AG04450 (cell line): ENCODE results near the gene HP1BP3. TPM values are rescaled to one million over a fixed set of nuclear protein-coding genes. Genes with fewer than 3 reads are reported as not detected.
"Not testable (repeated sequence)": the region's sequence is repeated elsewhere in the genome, so short reads cannot be mapped to it uniquely, and the experiment has no call there.

ENCODE experiments used
- CTCF ChIA-PET: fragments of 300-600, 350-600 bp; formaldehyde crosslinking; extraction: SDS; loops from one replicate; lab custom pipeline; 2022; ENCODE audit warnings: antibody characterized with exemption, inconsistent platforms; lab: Charles Lee
- POLR2A ChIA-PET: fragments of 350-600 bp; formaldehyde crosslinking; extraction: SDS; loops from one replicate; lab custom pipeline; 2021; ENCODE audit warnings: antibody characterized with exemption, inconsistent platforms; lab: Yijun Ruan, JAX
- DNase-seq: peaks from one replicate; pipeline ENCODE4 v3.0.0-alpha.2; 2011; ENCODE audit warnings: low read depth, low spot score
- H3K27ac ChIP-seq: one replicate; pipeline ENCODE4 v1.5.1; 2012; ENCODE audit warnings: low read depth, low read length, control low read depth
- H3K27me3 ChIP-seq: one replicate; pipeline ENCODE4 v1.6.0; 2012; ENCODE audit warnings: low read length; ENCODE audit not compliant: control insufficient read depth, insufficient read depth
- H3K4me3 ChIP-seq: 2 replicates; pipeline ENCODE4 v1.5.1; 2011; ENCODE audit warnings: mild to moderate bottlenecking, low read depth, low read length, control low read depth
- H3K9me3 ChIP-seq: 2 replicates; pipeline ENCODE4 v1.5.1; 2012; ENCODE audit warnings: low read length; ENCODE audit not compliant: control insufficient read depth, insufficient read depth
- polyA plus RNA-seq: library from polyadenylated mRNA; depleted of rRNA; stranded (reverse); fragments of >200 nt; gene quantifications from 2 replicates; pipeline ENCODE4 v1.2.3, GENCODE V29; 2011
- TF ChIP-seq, protein P1 (sequence below): IDR thresholded peaks from 2 replicates; pipeline ENCODE4 v1.5.1; 2011; ENCODE audit warnings: low read depth, low read length, control low read depth, inconsistent platforms

Gene HP1BP3
- polyA plus RNA-seq, 1 experiment = 203 TPM

DNA sequence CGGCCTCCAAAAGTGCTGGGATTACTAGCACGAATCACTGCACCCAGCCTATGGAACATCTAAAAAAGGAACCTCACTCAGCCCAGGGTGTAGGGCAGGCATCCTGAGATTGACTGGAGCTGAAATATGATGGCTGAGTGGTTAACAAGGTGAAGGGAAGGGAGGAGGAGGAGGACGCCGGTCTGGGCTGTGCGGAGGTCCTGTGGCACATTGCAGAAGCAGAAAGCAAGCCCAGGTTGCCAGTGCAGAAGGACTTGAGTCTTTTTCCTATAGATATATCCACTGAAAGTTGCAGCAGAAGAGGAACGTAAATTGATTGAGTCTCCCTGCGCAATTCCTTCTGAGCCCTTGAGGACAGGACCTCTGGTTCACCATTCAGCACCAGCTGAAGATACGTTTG is 67.8 kb downstream of the HP1BP3 start:
- H3K9me3 ChIP-seq = no peaks in the 10 kb centered on the region; the same call in 1 of the 2 replicates
- TF ChIP-seq, protein P1, sequence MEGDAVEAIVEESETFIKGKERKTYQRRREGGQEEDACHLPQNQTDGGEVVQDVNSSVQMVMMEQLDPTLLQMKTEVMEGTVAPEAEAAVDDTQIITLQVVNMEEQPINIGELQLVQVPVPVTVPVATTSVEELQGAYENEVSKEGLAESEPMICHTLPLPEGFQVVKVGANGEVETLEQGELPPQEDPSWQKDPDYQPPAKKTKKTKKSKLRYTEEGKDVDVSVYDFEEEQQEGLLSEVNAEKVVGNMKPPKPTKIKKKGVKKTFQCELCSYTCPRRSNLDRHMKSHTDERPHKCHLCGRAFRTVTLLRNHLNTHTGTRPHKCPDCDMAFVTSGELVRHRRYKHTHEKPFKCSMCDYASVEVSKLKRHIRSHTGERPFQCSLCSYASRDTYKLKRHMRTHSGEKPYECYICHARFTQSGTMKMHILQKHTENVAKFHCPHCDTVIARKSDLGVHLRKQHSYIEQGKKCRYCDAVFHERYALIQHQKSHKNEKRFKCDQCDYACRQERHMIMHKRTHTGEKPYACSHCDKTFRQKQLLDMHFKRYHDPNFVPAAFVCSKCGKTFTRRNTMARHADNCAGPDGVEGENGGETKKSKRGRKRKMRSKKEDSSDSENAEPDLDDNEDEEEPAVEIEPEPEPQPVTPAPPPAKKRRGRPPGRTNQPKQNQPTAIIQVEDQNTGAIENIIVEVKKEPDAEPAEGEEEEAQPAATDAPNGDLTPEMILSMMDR = no peak
- no peak for DNase-seq
- ChIA-PET CTCF (interaction anchor here (1.3 kb wide), 1 partner anchor 476 kb away, joined by 4 read pairs; no protein-coding TSS in a partner anchor), POLR2A (no interaction called here)
- H3K27me3 ChIP-seq = no peaks in the 10 kb centered on the region
- H3K4me3 ChIP-seq = no peak overlapping the region
- H3K27ac ChIP-seq = no peak overlapping the region

DNA sequence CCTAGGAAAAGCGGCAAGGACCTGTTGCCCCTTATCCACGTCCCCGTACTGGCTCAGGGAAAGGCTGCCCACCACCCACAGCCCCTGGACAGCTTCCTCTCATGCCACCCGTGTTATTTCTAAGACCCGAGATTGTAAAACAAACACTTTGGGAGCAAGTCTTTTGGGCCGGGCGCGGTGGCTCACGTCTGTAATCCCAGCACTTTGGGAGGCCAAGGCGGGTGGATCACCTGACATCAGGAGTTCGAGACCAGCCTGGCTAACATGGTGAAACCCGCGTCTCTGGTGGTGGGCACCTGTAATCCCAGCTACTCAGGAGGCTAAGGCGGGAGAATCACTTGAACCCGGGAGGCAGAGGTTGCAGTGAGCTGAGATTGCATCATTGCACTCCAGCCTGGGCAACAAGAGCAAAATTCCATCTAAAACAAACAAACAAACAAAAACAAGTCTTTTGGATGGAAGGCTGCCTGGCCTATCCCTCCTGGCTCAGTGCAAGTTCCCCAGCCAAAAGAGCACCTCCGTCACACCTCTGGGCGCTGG is 68.7 kb downstream of the HP1BP3 start:
- CTCF ChIA-PET = interaction anchor here (1.0 kb wide), 1 partner anchor 22 kb away, joined by 5 read pairs; no protein-coding TSS in a partner anchor
- POLR2A ChIA-PET = interaction anchor here (0.9 to 1.4 kb wide), 4 partner anchors 21 to 68 kb away, joined by 3 to 9 read pairs (median 5); partner anchors contain the start of gene HP1BP3
- peak overlapping the region; percentile 58 for H3K4me3 ChIP-seq

DNA sequence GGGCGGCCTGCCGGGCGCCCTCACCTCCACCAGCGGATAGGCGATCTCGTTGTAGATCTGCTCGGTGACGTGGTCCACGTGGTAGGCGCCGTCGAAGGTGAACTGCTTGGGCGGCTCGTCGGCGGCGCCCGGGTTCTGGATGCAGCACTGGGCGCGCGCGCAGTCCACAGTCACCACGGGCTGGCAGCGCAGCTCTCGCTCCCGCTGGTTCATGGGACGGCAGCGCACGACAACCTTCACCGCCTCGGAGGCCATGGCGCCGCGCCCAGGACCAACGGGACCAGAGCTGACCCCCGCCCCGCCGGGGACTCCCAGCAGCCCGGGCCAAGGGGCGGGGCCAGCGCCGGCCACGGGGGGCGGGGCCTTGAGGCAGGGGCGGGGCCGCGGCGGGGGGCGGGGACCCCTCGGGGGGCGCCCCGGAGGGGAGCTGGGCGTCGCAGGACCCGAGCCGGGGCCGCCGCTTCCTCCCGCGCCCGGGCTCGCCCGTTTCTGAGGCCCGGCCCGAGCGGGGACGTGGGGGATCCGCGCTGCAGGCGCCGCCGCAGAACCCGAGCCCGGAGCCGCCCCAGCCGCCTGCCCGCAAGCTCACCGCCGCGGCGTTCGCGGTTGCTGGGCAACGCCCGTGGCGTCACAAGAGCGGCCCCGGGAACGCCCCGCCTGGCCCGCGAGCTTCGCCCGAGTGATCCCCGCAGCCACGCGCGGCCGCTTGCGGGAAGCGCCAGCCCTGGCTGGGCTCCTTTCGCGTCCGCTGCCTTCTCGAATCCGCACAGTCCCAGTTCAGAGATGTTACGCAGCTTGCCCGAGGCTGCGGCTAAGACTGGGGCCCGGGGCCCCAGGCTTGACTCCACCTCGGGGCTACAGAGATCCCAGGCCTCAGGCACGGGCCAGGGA is 69.4 kb downstream of the HP1BP3 start, which contains the start of gene KIF17:
Gene KIF17 (minus strand): TSS at position 556 of the 891 bp plus-strand sequence. CDS start 301 bp downstream, at position 255.
- ChIA-PET POLR2A (interaction anchor here (0.9 to 1.4 kb wide), 5 partner anchors 15 to 69 kb away, joined by 3 to 10 read pairs (median 6); partner anchors contain the start of genes HP1BP3 and SH2D5), CTCF (interaction anchor here (1.0 kb wide), 1 partner anchor 21 kb away, joined by 5 read pairs; no protein-coding TSS in a partner anchor)
- H3K27me3 ChIP-seq = no peaks in the 10 kb centered on the region
- TF ChIP-seq, protein P1 = no peak
- H3K9me3 ChIP-seq = no peaks in the 10 kb centered on the region; the same call in 1 of the 2 replicates
- peak within 1 kb of the TSS; percentile 58 for H3K4me3 ChIP-seq
- no peak within 1 kb of the TSS for H3K27ac ChIP-seq
- DNase-seq = peak; percentile 39

More for the DNA sequence above, 68.7 kb downstream of the HP1BP3 start:
- H3K9me3 ChIP-seq, DNase-seq, H3K27me3 ChIP-seq, H3K27ac ChIP-seq: not testable (repeated sequence)

DNA sequence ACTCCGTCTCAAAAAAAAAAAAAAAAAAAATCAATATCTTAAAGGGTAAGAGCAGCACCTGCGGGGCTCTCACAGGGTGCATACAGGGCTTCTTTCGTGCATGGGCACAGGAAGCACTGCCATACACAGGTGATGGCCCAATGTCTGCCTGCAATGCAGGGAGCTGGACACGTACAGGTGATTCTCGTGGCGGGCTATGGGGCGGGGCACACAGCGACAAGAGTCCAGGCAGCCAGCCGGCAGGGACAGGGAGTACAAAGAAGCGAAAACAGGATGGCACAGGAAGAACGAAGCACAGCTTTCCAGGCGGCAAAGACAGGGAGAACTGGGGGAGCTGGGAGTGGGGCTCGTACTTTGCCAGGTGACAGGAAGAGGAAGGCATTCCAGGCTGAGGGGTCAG is 70.9 kb downstream of the HP1BP3 start:
- no peak overlapping the region for H3K4me3 ChIP-seq
- ChIA-PET POLR2A (no interaction called here), CTCF (interaction anchor here (0.7 to 0.9 kb wide), 2 partner anchors 19 to 539 kb away, joined by 3 read pairs; no protein-coding TSS in a partner anchor)
- H3K27ac ChIP-seq = no peak overlapping the region
- no peaks in the 10 kb centered on the region for H3K27me3 ChIP-seq
- H3K9me3 ChIP-seq = no peaks in the 10 kb centered on the region; the same call in 1 of the 2 replicates
- no peak for DNase-seq
- TF ChIP-seq, protein P1 = no peak

DNA sequence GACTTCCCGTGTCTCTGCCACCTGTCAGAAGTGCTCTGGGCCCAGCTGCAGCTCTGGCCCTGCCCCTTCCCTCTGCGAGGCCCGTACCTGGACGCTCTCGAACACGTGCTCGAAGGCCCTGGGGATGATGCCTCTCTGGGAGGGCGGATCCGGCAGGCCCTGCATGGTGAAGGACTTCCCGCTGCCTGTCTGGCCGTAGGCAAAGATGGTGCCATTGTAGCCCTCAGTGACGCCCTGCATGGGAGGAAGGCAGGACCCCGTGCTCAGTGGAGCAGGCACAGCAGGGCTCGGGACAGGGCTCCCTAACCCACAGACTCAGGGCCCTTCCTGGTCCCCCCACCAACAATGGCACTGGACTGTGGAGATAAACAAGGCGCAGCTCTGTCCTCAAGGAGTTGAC is 71.7 kb downstream of the HP1BP3 start:
- DNase-seq = no peak
- TF ChIP-seq, protein P1 = no peak
- no peaks in the 10 kb centered on the region for H3K27me3 ChIP-seq
- no peaks in the 10 kb centered on the region; the same call in 1 of the 2 replicates for H3K9me3 ChIP-seq
- CTCF ChIA-PET = interaction anchor here (1.0 kb wide), 1 partner anchor 19 kb away, joined by 3 read pairs; no protein-coding TSS in a partner anchor
- no peak overlapping the region for H3K4me3 ChIP-seq
- POLR2A ChIA-PET = no interaction called here
- no peak overlapping the region for H3K27ac ChIP-seq
